K562 (cell line): ENCODE measurements around the gene DPCD. TPM values are rescaled to one million over a fixed set of nuclear protein-coding genes. Genes with fewer than 3 reads are reported as not detected.

ENCODE experiments used
- ARHGAP35 ChIP-seq: fragments of 450-650 bp; IDR thresholded peaks from 2 replicates; pipeline ENCODE4 v1.6.1; 2018; ENCODE audit not compliant: partially characterized antibody
- DEAF1 ChIP-seq: fragments of 450-650 bp; formaldehyde crosslinking; IDR thresholded peaks from 2 replicates; pipeline ENCODE4 v1.4.0; 2020; ENCODE audit warnings: mild to moderate bottlenecking, moderate library complexity
- NEUROD1 ChIP-seq: fragments of 150-350 bp; IDR thresholded peaks from 2 replicates; pipeline ENCODE4 v1.6.1; 2014; ENCODE audit warnings: borderline replicate concordance, low read length, low read depth; ENCODE audit not compliant: partially characterized antibody
- PHF8 ChIP-seq: fragments of 200-600 bp; sonication (generic); IDR thresholded peaks from 2 replicates; pipeline ENCODE4 v1.6.1; 2012; ENCODE audit warnings: mixed run types, mild to moderate bottlenecking, inconsistent platforms, low read length, moderate library complexity, borderline replicate concordance
- POLR2G ChIP-seq: fragments of 200-400 bp; formaldehyde crosslinking; IDR thresholded peaks from 2 replicates; pipeline ENCODE4 v1.6.1; 2017; ENCODE audit warnings: low read depth, mild to moderate bottlenecking, antibody characterized with exemption, low read length, moderate library complexity
- SREBF2 ChIP-seq: sonication (generic); formaldehyde crosslinking; IDR thresholded peaks from 2 replicates; pipeline ENCODE4 v1.4.0; 2020; ENCODE audit warnings: mild to moderate bottlenecking, missing genetic modification reagents
- TOE1 ChIP-seq, 2 experiments: fragments of 450-650 bp in 1 of 2; sonication (generic) in 1 of 2; formaldehyde crosslinking in 1 of 2; IDR thresholded peaks; 2 replicates each; pipeline versions ENCODE4 v1.7.1 to v1.8.0; 2016 to 2022; ENCODE audit warnings: borderline replicate concordance in 2 of 2, mild to moderate bottlenecking in 2 of 2, antibody characterized with exemption in 1 of 2, inconsistent platforms in 1 of 2, low read depth in 1 of 2, missing genetic modification reagents in 1 of 2, moderate library complexity in 1 of 2
- ZNF277 ChIP-seq: fragments of 250-450 bp; sonication (Bioruptor Pico); IDR thresholded peaks from 2 replicates; pipeline ENCODE4 v1.8.0; 2022; ENCODE audit warnings: inconsistent platforms, mild to moderate bottlenecking, moderate library complexity, borderline replicate concordance
- polyA plus RNA-seq, 8 experiments: library from polyadenylated mRNA; depleted of rRNA in 4 of 8; stranded (reverse) in 5 of 8; unstranded in 3 of 8; fragments of >200 nt; fragmentation: Nextera tagmentation in 2 of 8; fragmentation: Illumina TruSeq in 1 of 8; extraction: Ambion mirVana in 2 of 8; extraction: Trizol in 1 of 8; gene quantifications; 2 replicates each; pipeline versions ENCODE4 v1.2.1 to v1.2.3, GENCODE V29; 2011 to 2014; ENCODE audit warnings: inconsistent platforms in 1 of 8, missing spikeins in 1 of 8
- total RNA-seq, 7 experiments: library from RNA; depleted of rRNA in 6 of 7; stranded (reverse); fragments of >200 nt in 6 of 7; fragmentation: Illumina TruSeq in 2 of 7; extraction: Trizol in 2 of 7; gene quantifications; 2 replicates each; pipeline versions ENCODE4 v1.2.1 to v1.2.3, GENCODE V29; 2011 to 2021; ENCODE audit warnings: low replicate concordance in 1 of 7
- TF ChIP-seq, protein P1 (sequence below): fragments of 450-650 bp; IDR thresholded peaks from 2 replicates; pipeline ENCODE4 v1.6.1; 2017; ENCODE audit warnings: antibody characterized with exemption
- TF ChIP-seq, protein P2 (sequence below): fragments of 450-650 bp; IDR thresholded peaks from 2 replicates; pipeline ENCODE4 v1.6.1; 2018; ENCODE audit not compliant: partially characterized antibody
- TF ChIP-seq, protein P3 (sequence below): fragments of 450-650 bp; IDR thresholded peaks from 2 replicates; pipeline ENCODE4 v1.7.1; 2018; ENCODE audit warnings: mild to moderate bottlenecking, low read depth; ENCODE audit not compliant: partially characterized antibody
- TF ChIP-seq, protein P4 (sequence below): sonication (generic); formaldehyde crosslinking; IDR thresholded peaks from 2 replicates; pipeline ENCODE4 v1.9.0; 2022; ENCODE audit warnings: mild to moderate bottlenecking, missing genetic modification reagents

Gene DPCD
- total and polyA plus RNA-seq, 9 of the 15 experiments (the other 6 are each of a cell fraction or from before 2014, with no cell fraction given), result 12.1 to 45.2 (median 20.0) TPM

GRCh38 chr10:101587725-101588653, at the start of gene DPCD, which contains the start of gene POLL (continued):
- TF ChIP-seq ZNF277, result no peak
- peak; percentile 71; the same call in 1 of the 2 replicates for TF ChIP-seq PHF8
- TF ChIP-seq, protein P1, sequence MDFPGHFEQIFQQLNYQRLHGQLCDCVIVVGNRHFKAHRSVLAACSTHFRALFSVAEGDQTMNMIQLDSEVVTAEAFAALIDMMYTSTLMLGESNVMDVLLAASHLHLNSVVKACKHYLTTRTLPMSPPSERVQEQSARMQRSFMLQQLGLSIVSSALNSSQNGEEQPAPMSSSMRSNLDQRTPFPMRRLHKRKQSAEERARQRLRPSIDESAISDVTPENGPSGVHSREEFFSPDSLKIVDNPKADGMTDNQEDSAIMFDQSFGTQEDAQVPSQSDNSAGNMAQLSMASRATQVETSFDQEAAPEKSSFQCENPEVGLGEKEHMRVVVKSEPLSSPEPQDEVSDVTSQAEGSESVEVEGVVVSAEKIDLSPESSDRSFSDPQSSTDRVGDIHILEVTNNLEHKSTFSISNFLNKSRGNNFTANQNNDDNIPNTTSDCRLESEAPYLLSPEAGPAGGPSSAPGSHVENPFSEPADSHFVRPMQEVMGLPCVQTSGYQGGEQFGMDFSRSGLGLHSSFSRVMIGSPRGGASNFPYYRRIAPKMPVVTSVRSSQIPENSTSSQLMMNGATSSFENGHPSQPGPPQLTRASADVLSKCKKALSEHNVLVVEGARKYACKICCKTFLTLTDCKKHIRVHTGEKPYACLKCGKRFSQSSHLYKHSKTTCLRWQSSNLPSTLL, result no peak
- TF ChIP-seq, protein P2, sequence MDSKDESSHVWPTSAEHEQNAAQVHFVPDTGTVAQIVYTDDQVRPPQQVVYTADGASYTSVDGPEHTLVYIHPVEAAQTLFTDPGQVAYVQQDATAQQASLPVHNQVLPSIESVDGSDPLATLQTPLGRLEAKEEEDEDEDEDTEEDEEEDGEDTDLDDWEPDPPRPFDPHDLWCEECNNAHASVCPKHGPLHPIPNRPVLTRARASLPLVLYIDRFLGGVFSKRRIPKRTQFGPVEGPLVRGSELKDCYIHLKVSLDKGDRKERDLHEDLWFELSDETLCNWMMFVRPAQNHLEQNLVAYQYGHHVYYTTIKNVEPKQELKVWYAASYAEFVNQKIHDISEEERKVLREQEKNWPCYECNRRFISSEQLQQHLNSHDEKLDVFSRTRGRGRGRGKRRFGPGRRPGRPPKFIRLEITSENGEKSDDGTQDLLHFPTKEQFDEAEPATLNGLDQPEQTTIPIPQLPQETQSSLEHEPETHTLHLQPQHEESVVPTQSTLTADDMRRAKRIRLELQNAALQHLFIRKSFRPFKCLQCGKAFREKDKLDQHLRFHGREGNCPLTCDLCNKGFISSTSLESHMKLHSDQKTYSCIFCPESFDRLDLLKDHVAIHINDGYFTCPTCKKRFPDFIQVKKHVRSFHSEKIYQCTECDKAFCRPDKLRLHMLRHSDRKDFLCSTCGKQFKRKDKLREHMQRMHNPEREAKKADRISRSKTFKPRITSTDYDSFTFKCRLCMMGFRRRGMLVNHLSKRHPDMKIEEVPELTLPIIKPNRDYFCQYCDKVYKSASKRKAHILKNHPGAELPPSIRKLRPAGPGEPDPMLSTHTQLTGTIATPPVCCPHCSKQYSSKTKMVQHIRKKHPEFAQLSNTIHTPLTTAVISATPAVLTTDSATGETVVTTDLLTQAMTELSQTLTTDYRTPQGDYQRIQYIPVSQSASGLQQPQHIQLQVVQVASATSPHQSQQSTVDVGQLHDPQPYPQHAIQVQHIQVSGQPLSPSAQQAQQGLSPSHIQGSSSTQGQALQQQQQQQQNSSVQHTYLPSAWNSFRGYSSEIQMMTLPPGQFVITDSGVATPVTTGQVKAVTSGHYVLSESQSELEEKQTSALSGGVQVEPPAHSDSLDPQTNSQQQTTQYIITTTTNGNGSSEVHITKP, result peak; percentile 46
- TF ChIP-seq, protein P3, sequence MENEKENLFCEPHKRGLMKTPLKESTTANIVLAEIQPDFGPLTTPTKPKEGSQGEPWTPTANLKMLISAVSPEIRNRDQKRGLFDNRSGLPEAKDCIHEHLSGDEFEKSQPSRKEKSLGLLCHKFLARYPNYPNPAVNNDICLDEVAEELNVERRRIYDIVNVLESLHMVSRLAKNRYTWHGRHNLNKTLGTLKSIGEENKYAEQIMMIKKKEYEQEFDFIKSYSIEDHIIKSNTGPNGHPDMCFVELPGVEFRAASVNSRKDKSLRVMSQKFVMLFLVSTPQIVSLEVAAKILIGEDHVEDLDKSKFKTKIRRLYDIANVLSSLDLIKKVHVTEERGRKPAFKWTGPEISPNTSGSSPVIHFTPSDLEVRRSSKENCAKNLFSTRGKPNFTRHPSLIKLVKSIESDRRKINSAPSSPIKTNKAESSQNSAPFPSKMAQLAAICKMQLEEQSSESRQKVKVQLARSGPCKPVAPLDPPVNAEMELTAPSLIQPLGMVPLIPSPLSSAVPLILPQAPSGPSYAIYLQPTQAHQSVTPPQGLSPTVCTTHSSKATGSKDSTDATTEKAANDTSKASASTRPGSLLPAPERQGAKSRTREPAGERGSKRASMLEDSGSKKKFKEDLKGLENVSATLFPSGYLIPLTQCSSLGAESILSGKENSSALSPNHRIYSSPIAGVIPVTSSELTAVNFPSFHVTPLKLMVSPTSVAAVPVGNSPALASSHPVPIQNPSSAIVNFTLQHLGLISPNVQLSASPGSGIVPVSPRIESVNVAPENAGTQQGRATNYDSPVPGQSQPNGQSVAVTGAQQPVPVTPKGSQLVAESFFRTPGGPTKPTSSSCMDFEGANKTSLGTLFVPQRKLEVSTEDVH, result peak; percentile 61
- peak; percentile 65 for TF ChIP-seq POLR2G
- TF ChIP-seq DEAF1 (CRISPR knock-in tag), result no peak
- no peak for TF ChIP-seq SREBF2 (CRISPR knock-in tag)
- peak; percentile 9 for TF ChIP-seq NEUROD1
- TF ChIP-seq ARHGAP35, result no peak
- TF ChIP-seq TOE1 (IDR thresholded peaks at IDR 0.05; ENCODE audit: borderline replicate concordance), result no peak
- 0 out of 2 replicates have a peak, but pooled peaks have one; percentile 47 for TF ChIP-seq TOE1 (CRISPR knock-in tag; IDR thresholded peaks at IDR 0.05; ENCODE audit: borderline replicate concordance, low read depth)
- TF ChIP-seq, protein P4, sequence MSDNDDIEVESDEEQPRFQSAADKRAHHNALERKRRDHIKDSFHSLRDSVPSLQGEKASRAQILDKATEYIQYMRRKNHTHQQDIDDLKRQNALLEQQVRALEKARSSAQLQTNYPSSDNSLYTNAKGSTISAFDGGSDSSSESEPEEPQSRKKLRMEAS, result peak; percentile 60; the same call in 1 of the 2 replicates
